Stimulated activated CD4-positive, alpha-beta T cell treated with anti-CD3 and anti-CD28 coated beads, TNF-alpha, amount 100 ng/mL, for 48 hours (primary cell): ENCODE results near the gene DENND1A.

Source experiments
- DNase-seq, 3 donors: peaks; one replicate each; pipeline ENCODE4 v3.0.0-alpha.2; 2020; ENCODE audit warnings: low read depth in 3 of 3

The DENND1A gene

DNA sequence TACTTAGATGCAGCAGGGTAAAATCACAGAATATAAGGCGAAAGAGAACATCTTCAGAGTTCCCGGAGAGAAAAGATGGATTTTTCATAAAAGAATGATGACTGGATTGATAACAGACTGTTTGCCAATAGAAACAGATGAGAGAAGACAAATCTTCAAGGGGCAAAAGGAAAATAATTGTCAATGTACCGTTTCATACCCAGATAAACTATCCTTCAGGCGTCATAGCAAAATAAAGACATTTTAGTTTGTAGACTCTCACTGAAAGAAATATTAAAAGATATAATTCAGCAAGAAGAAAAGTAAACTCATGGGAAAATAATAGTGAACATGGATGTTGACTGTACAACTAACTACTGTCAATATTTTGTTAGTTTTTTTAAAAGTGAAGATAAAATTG lies 399.7 kb downstream of the DENND1A start:
- DNase-seq: no peak

DNA sequence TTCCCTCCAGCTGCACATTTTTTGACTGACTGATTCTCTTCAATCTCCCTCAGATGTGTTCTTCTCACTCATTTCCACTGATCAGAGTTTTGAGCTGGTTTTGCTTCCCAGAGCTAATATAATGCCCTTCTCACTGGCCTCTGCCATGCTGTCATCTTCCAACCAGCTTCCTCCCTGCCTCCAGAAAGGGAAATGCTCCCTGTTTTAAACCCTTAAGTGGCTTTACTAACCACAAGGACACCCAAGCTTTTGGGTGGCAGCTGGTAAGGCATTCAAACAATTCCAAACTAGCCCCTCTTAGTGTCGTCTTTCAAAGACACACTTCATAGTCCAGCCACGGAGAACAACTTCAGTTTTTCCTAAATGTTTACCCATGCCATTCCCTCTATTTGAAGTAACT lies 401.4 kb downstream of the DENND1A start:
- DNase-seq: no peak

DNA sequence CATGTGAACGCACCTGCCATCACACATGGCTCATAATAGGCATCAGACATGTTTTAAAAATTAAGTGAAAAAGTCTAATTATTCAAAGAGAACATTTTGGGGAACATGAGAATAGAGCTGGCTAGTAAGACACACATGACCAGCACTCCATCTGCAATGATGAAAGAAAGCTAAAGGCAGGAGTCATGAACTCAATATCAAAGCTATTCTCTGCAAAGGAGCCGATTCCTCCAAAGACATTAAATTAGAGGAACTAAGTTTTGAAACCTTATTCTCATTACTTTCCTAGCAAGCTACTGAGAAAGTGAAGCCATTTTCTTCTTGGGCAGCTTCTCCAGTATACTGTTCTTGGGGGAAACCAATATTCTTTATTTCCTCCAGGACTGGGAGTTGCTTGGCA lies 401.9 kb downstream of the DENND1A start:
- no peak for DNase-seq

DNA sequence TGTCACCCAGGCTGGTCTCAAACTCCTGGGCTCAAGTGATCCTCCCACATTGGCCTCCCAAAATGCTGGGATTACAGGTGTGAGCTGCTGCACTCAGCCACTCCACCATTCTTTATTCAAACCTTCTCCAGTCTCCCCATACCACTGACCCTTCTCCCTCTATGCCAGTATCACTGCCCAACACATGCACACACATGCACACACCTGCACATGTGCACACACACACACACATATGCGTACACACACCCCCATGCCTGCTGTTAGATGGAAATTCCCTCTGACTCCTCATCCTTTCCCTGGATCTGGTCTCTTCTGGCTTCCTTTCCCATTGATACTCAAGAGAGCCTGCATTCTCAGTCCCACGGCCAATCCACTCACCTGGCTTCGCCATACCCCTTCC lies 404.0 kb downstream of the DENND1A start:
- DNase-seq: no peak

DNA sequence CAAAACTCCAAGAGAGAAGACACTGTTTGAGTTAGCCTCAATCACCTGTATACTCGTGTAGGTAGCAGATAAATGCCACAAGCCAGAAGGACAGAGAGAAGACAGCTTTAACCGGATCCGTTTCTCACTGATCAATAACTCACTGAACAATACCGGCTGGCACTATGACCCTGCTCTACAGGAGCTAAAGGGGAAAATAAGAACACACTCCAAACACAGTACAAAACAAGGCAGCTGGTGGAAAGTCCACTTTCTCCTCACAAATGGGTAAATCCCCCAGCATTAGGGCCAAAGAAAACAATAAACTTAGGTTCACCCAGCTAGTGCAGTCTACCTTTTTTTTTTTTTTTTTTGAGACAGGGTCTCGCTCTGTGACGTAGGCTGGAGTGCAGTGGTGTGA lies 404.5 kb downstream of the DENND1A start:
- no peak for DNase-seq

DNA sequence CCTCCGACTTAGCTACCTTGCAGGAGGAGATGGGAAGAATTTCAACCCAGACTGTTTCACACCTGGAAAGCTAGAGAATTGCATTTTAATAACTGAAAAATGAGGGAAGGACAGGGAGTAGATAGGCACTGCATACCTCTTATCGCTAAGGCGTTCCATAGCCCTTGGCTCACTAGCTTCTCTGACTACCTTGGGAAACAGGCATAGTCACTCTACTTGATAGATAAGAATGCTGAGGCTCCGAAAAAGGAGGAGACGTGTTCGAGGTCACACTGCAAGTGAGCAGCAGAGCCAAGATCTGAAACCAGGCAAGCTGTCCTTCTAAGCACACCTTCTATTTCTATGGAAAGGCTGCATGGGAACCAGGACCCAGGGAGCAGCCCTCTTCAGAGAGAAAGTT lies 405.1 kb downstream of the DENND1A start:
- no peak for DNase-seq

DNA sequence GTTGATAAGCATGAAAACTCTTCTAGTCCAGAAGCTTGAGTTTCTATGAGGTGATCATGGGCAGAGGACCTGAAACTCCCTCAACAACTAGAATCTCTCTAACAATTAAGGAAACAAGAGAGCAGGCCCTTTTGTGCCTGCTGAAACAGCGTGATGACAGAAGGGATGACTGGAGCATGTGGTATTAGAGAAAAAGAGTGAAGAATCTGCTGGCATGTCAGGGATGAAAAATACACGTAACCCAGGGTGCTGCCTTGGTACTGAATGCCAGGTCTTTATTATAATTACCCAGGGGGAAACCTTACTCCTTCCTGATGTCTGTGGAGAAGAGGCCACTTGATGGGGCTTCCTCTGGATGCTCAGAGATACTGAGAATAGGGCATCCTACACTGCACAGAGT lies 406.1 kb downstream of the DENND1A start:
- DNase-seq: no peak

DNA sequence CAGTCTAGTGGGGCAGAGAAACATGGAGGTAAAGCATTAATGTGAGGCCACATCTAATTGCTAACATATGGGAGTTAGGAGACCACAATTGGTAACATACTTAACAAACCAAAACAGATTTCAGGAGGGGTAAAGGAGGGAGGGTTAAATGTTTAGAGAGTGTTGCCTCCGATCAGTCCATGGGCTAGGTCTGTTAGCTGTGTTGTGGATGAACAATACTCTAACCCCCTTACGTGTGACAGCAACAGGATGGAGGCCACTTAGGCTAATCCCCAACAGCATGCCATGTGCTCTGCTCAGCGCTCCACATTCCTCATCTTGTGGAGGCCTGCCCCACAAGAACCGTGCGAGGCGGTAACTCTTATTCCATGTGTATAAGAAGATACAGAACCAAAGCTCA lies 406.9 kb downstream of the DENND1A start:
- no peak for DNase-seq

DNA sequence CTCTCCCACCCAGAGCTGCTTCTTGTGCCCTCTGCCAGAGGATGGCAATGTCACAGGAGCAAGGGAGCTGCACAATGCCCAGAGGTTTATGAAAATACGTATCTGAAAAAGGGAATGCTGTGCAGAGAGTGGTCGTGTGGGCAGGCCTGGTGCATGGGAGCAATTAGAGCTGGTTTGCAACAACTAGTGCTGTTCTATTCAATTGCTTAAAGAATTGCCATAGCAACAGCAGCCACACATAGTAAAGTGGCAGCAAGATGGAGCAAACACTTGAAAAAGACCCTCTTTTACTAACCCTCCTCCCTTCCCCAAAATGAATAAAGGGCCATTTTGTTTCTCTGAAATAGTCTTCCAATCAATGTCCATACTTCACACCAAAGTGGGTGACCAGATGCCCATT lies 407.7 kb downstream of the DENND1A start:
- DNase-seq: no peak

DNA sequence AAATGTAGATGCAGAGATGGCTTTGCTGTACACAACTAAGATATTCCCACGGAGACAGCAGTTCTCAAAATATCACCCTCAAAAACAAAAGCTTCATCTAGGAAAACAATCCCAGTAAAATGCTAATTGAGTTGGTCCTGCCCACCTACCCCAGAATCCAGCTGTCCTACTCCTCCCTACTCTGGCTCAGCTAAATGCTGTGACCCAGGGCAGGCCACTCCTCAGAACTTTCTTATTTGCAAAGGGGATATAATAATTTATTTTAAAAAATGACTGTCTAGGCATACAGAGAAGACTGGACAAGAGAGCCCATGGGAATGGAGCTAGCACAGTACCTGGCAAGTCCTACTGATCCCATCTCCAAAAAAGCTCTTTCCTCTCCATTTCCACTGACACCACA lies 411.6 kb downstream of the DENND1A start:
- DNase-seq: no peak

DNA sequence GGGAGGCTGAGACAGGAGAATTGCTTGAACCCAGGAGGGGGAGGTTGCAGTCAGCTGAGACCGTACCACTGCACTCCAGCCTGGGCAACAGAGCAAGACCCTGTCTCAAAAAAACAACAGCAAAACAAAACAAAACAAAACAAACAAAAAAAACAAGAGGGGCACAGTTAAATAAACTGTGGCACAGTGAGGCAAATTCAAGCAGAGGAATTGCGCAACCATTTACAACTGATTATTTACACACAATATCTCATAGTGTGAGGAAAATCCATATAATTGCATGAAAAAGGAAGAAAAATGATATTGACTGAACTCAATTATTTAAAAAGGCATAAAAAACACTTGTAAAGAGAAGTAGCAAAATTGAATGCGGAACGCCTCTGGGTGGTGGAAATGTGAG lies 412.4 kb downstream of the DENND1A start:
- no peak for DNase-seq

DNA sequence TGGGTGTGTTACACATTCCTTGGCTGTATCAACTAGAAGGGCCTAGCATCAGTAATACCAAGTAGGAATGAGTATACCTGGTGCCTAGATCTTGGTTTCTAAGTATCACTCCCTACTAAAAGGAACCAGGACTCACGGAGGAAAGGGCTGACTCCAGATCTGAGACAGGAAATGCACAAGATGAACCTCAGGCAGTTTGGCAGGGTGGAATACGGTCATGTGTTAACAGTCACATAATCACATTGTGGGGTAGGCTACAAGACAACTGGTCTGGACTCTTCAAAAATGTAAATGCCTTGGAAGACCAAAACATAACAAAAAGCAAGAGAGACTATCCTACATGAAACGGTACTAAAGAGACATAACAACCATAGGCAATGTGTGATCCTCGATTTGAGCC lies 415.2 kb downstream of the DENND1A start:
- DNase-seq: no peak

DNA sequence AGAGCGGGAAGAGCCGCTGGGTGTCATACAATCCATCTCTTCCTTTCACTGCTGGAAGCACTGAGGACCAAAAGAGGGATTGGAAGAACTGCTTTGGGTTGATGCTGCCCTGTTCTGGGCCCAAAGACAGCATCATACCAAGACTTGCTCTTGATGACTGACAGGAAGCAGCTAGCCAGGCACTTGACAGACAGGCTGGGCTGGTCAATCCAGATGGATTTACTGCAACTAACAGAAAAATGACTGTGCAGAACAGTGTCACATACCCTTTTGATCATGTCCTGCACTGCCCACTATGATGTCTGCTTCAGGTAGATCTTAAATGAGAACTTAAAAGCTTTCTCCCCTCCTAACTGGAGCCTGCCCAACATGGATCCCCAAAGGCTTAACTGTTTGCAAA lies 416.4 kb downstream of the DENND1A start:
- DNase-seq: no peak

DNA sequence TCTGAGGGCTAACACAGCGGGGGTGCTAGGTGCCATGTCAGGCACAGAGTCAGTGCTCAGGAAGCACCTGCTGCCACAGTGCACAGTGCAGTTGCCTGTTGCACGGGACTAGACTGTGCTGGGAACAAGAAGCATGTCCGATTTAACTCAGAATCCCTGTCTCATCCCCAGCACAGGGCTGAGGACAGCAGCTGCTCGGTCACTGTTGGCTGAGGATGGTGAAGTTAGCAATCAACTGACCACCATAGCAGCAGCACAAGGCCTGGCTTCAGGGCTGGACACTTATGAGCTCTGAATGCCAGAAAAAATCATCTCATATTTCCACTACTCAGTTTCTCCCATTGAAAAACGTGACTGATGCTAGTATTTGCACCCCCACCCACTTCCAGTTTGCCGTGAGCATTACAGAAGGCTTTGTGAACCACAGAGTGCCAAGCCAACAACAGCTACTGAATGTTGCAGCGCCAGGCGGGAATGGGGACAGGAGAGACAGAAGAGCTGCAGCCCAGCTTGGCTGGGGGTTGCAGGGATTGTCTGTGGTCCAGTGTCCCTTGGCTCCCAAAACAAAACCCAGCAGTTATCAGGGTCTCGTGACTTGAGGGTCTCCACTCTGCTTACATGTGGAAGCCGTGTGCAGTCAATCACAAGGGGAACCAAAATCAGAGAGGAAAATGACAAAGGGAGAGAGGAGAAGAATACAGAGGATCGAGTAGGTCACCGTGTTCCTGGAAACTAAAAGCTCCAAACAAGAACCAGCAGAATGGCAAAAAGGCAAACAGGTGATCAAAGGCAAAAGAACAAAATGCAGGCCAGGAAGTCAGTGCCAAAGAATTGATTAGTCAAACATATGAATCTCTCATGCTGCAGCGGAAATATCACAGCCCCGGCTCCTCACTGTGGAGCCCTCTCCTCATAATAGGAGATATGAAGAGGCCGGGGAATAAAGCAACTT lies 418.3 kb downstream of the DENND1A start:
- DNase-seq: no peak

DNA sequence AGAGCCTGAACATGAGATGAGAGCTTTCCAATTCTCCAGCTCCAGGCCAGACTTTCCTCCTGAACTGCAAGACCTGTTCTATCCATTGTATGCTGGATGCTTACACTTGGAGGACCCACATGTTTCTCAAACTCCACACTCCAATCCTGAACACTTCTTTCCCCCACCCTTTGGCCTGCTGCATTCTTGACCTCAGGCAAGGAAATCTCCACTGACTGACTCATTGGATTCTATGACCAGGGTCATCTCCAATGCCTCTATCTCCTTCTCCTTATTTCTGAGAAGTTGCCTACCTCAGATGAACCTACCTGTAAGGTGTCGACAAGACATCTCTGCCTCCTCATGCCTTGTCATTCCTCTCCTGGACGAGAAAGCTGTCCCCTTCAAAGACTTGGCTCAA lies 420.3 kb downstream of the DENND1A start:
- no peak for DNase-seq

DNA sequence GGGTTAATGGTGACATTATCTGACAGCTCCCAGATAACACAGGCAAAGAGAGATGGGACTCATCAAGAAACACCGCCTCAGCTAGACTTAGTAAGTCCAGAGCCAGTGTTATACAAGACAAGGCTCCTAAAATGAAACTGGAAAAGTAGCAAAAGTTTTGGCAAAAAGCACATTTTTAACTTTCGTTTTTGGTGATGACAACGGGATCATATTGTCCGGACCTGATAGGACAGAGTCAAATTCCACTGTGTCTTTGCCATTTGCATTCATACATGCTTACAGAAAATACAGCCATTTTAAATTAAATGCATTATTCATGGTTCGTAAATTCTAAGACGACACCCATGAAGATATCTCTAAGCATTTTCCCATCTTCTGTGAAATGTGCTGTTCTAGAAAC lies 421.9 kb downstream of the DENND1A start:
- no peak for DNase-seq

DNA sequence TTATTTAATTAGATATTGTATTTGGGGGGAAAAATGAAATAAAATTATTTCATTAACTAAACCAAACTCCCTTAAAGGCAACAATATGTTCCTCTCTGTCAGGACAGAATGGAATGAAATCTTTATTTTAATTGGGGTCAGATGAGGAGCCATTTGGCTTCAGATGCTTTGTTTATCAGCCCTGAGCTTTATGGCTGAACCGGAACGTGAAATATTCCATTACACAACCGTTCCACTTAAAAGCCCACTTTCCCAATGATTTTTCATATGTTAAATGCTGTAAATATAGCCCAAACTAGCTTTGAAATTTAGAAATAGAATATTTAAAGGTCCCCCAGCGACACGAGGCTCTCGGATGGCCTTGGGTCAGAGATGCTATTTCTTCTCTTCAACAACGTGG lies 424.4 kb downstream of the DENND1A start:
- no peak for DNase-seq

DNA sequence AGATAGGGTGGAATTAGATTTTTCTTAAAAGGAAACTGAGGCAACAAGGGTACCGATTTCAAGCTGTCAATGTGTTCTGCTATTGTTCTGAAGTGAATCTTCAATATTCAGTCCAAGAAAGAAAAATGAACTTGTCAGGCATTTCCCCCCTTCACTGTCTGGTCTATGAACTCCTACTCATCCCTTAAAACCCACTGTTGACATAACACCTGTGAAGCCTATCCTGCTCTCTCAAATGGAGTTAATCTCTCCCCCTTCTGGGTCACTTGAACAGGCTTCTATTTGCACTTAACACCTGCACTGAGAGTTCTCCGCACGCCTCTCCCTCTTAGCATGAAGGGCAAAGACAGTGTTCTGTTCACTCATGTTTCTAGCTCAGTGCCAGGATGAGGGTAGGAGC lies 429.6 kb downstream of the DENND1A start:
- no peak for DNase-seq

DNA sequence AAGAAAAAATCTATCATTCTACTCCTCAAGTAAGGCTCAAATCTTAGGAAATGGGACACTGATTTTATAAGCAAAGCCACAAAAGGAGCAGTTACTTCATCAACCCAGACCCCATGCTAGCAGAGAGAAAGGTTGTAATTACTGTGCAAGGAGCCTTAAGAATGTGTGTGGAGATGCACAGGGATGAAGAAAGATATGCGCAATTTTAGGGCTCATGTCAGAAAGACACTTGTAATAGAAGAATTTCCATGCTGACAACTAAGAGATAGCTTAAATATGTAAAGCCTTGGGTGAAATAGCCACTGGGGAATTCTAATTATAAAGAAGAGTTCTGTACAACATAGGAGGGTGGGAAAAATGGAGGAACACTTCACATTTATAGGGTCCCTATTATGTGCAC lies 432.1 kb downstream of the DENND1A start:
- DNase-seq: no peak

DNA sequence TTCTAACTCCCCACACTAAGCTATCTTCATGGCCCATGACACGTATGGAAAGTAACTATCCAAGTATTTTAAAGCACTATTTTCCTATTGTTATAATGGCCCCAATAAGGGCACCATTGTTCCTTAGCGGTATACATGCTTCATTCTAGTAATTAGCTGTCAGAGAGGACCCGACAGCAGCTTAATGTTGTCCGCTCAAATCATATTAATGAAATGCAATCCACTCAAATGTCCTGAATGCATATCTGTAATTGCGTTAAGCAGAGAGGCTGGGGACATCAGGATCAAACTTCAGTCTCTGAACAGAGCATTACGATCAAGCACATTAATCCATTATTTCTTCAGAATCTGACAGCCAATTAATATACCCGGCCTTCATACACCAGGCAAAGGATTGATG lies 434.2 kb downstream of the DENND1A start:
- no peak for DNase-seq

DNA sequence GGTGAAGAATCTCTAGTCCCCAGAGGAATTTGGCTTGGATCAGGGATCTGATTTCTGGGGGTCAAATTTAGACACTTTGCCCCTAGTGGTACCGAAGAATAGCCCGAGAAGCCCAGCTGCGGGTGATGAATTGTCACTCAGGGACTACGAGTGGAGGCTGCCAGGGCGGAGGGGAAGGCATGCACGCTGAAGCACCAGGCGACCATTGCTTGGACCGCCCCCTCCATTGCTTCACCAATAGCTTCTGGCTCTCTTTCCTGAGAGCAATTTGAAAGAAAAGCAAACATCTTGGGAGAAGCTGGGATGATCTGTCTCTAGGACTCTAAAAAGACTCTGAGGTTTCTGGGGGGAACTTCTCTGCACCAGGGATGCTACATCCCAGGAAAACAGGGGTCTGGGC lies 436.3 kb downstream of the DENND1A start:
- DNase-seq: no peak

DNA sequence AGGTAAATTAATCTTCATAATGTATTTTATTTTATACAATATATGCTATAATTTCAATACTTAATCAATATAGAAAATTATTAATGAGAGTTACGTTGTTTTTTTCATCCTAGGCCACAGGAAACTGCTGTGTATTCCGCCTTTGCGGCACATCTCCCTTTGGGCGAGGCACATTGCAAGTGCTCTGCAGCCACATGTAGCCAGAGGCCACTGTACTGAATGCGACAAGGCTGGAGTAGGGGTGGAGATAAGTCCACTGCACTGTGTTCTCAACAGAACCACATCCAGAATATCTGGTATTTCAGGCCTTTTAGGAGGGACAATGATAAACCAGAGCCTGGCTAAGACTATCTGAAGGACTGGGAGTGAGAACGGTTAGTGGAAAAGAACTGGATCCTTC lies 439.2 kb downstream of the DENND1A start:
- no peak for DNase-seq

DNA sequence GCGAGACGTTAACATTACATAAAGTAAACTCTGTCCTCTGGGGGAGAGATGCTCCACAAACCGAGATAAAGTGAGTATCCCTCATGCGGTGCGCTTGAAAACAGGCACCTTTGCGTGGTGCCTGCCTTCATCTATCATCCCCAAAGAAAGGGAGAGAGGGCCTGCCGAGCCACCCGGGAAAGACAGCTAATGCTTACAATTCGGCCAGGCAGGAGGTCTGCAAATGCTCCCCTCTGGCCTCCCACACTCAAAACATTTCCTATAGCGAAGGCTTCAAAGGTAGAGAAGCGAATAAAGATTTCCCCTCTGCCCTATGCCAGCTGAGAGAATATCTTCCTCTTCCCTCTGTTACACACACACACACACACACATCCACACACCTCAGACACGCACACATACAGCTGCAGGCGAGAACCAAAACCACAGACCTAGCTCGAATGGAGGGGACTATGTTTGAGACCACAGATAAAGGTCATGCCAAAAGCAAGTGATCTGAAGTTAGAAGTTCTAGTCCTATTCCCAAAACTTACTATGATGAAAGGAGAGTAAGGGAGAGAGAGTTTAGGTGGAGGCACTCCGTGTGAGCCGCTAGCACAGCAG lies 441.1 kb downstream of the DENND1A start:
- DNase-seq: no peak
